OCI-LY3 (cell line): ENCODE measurements around the gene TIPIN.

Source experiments
- CTCF ChIP-seq: fragments of 200-600, 300-600 bp; sonication (generic); IDR thresholded peaks from 2 replicates; pipeline ENCODE4 v1.5.1; 2014; ENCODE audit warnings: antibody characterized with exemption, low read length, low read depth
- EZH2phosphoT487 ChIP-seq: fragments of 200-600 bp; shearing (Covaris generic); IDR thresholded peaks from 2 replicates; pipeline ENCODE4 v1.6.1; 2018; ENCODE audit warnings: antibody characterized with exemption, mixed run types, low read depth

GRCh38 chr15:66291816-66292570, 64.5 kb downstream of the TIPIN start:
- TF ChIP-seq CTCF = no peak
- TF ChIP-seq EZH2phosphoT487 = no peak
